GM19193 (cell line): ENCODE data around the gene SRSF3.

Experiments
- POLR2A ChIP-seq: IDR thresholded peaks from 4 replicates; pipeline ENCODE4 v1.6.1; 2011; ENCODE audit not compliant: insufficient read depth, insufficient read length; ENCODE audit errors: extremely low read depth

Gene SRSF3

GRCh38 chr6:36598739-36599318, 4.7 kb downstream of the SRSF3 start:
- no peak for TF ChIP-seq POLR2A

DNA sequence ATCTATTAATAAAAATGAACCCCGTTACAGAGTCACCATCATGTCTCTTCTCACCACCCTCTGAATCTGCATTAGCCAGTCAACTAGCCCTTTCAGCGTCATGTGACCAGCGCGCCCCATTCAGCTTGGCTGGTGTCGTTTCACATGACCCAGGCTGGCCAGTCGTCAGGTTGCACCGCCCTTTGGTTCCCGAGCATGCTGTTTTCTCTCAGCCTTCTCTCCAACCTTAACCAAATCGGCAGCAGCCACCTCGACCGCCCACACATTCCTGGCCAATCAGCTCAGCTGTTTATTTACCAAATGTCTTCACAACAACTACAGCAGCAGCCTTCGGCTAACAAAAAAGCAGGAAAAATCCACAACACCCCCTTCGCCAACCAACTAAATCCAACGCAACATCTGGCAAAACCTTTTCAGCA, 5.6 kb downstream of the SRSF3 start:
- TF ChIP-seq POLR2A: peak; percentile 28

- no peak for TF ChIP-seq POLR2A
Measured at GRCh38 chr6:36600564-36601146, 6.5 kb downstream of the SRSF3 start.

GRCh38 chr6:36603222-36604089, 9.3 kb downstream of the SRSF3 start:
- TF ChIP-seq POLR2A: no peak

DNA sequence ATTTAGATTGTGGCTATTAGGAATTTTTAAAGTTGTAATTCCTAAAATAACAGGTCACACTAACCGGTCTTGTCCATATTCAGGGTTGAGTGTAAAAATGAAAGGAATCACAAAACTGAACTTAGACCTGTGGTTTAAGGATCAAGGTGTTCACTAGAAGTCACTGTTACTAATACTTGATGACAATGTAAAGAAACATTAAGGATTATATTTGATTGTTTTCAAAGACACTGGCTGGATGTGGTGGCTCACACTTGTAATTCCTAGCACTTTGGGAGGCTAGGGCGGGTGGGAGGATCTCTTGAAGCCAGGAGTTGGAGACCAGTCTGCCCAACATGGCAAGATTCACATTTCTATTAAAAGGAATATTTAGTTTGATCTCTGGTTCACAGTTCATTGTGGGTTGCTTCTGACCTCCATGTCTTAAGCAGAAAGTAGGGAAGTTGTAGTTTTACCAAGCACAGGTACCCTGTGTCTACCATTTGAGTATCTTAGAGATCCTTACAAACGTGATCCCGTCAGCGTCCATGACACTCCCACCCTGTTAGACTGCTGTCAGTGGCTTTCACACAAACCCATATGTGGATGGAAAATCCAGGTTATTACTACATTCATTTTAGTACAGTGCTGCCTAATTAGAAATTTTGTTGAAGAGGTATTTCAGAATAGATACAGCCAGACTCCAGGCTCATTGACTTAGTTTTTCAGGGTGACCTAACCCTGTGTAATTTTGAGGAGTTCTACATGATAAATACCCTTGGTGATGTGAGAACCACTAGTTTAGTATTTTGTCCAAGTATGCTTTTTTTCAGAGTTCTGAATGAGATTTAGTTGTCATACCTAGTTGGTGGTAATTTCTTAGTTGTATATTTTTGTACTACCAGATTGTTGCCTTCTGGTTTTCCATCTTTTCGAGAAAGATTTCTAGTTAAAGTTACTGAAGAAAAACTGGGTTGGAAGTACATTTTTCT, 10.2 kb downstream of the SRSF3 start:
- no peak for TF ChIP-seq POLR2A

- no peak for TF ChIP-seq POLR2A
Measured at GRCh38 chr6:36605143-36605542, 11.0 kb downstream of the SRSF3 start.

DNA sequence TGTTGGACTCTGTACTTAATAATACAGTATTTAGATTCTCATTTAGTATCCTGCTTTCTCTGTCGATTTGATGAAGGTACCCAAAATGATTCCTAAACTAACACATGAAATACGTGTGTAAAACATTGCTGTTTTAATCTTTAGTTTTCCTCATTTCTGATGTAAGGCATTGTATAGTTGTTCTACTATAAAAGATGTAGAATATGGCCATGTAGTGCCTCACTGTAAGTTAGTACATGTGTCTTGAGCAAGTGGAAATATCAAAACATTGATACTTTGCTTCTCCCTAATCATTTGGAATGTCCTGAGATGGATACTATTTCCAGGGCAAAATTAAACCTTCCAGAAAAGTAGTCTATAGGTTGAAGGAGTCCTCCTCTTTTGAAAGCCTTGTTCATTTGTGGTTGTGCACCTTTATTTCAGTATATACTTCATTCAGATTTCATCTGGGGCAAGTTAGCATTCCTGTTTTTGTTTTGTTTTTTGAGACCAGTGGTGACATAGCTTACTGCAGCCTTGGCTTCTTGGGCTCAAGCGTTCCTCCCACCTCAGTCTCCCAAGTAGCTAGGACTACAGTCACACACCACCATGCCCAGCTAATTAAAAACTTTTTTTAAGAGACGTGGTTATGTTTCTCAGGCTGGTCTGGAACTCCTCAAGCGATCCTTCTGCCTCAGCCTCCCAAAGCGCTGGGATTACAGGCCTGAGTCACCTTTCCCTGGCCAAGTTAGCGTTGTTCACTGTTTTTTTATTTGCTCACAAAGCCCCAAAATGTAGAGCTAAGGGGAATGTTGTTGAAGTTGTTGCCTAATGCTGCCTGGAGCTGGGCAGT, 11.6 kb downstream of the SRSF3 start:
- no peak for TF ChIP-seq POLR2A

- no peak for TF ChIP-seq POLR2A
Measured at GRCh38 chr6:36607683-36608386, 13.7 kb downstream of the SRSF3 start.

DNA sequence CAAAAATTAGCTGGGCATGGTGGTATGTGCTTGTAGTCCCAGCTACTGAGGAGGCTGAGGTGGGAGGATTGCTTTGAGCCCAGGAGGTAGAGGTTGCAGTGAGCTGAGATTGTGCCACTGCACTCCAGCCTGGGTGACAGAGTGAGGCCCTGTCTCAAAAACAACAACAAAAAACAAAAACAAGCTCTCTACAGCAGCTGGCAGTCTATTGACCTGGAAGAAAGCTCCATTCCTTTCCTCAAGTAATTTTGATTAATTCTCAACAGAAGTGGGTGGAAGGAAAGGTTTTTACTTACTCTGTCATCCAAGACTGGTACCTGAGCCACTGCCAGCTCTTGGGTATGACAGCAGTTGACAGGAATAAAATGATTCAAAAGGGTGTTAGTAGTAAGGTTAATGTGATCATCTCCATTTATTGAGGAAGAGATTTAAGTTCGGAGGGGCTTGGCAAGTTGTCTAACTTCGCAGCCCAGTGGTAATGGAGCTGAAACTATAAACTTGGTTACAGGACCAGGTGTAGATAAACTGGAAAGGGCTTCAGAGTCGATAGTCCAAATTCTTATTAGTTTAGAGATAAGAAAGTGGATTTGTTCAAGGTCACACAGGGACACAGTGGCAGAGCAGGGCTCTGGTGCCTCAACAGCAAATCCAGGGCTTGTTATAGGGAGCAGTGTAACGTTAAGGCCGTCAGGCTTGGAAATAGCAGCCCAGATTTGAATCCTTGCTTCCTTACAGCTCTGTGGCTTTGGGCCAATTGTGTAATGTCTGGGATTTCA, 14.8 kb downstream of the SRSF3 start:
- peak; percentile 40 for TF ChIP-seq POLR2A

DNA sequence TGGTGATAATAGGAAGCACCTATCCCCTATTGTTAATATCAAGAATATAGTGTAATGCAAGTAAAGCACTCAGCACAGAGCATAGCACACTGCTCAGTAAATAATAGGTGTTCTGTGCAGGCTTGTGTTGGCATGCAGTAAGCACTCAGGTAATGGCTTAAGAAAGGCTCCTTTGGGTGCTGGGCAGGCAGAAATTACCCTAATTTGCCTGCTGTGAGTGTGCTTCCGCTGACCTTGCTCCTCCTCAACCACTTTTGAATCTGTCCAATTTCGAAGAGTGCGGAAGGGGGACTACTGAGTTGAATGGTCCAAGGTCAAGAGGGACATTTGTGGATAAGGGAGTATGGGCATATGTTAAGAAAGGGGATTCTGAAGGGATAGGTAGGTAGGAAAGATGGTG, 15.4 kb downstream of the SRSF3 start:
- TF ChIP-seq POLR2A: peak; percentile 36

- TF ChIP-seq POLR2A: no peak
Measured at GRCh38 chr6:36610041-36610955, 16.1 kb downstream of the SRSF3 start.

- TF ChIP-seq POLR2A: no peak
Measured at GRCh38 chr6:36610956-36611336, 16.8 kb downstream of the SRSF3 start.
